KMS-11 (cell line): Measurements from ENCODE around the gene ITGB3.
"Not testable (repeated sequence)": the region's sequence is repeated elsewhere in the genome, so short reads cannot be mapped to it uniquely, and the experiment has no call there.

Experiments used
- H2AFZ ChIP-seq: fragments of 200-600 bp; sonication (generic); 2 replicates; pipeline ENCODE4 v1.6.1; 2016; ENCODE audit warnings: antibody characterized with exemption, mixed run types, low read depth
- H3K27ac ChIP-seq: fragments of 200-600 bp; sonication (generic); 2 replicates; pipeline ENCODE4 v1.6.1; 2016; ENCODE audit warnings: mild to moderate bottlenecking, mixed run types
- H3K27me3 ChIP-seq: fragments of 200-600 bp; sonication (generic); 2 replicates; pipeline ENCODE4 v1.6.1; 2017; ENCODE audit warnings: mild to moderate bottlenecking, low read depth, mixed run types, moderate library complexity; ENCODE audit not compliant: insufficient read depth
- H3K36me3 ChIP-seq: fragments of 200-600 bp; sonication (generic); 2 replicates; pipeline ENCODE4 v1.6.1; 2017; ENCODE audit warnings: mild to moderate bottlenecking, mixed run types; ENCODE audit not compliant: insufficient read depth
- H3K4me1 ChIP-seq: fragments of 200-600 bp; sonication (generic); 2 replicates; pipeline ENCODE4 v1.6.1; 2016; ENCODE audit warnings: mild to moderate bottlenecking, low read depth, mixed run types; ENCODE audit not compliant: poor library complexity, severe bottlenecking
- H3K4me2 ChIP-seq: fragments of 200-600 bp; sonication (generic); 2 replicates; pipeline ENCODE4 v1.7.0; 2016; ENCODE audit warnings: mild to moderate bottlenecking, mixed run types
- H3K4me3 ChIP-seq: fragments of 200-600 bp; sonication (generic); IDR thresholded peaks from 2 replicates; pipeline ENCODE4 v1.6.1; 2017; ENCODE audit warnings: low read depth, low read length, mixed read lengths; ENCODE audit not compliant: insufficient read depth
- H3K79me2 ChIP-seq: fragments of 200-600 bp; sonication (generic); 2 replicates; pipeline ENCODE4 v1.6.1; 2016; ENCODE audit warnings: low read depth, mixed run types; ENCODE audit not compliant: insufficient read depth
- H3K9ac ChIP-seq: fragments of 200-600 bp; sonication (generic); 2 replicates; pipeline ENCODE4 v1.6.1; 2016; ENCODE audit warnings: mild to moderate bottlenecking, mixed run types
- H4K20me1 ChIP-seq: fragments of 200-600 bp; sonication (generic); 2 replicates; pipeline ENCODE4 v1.6.1; 2016; ENCODE audit warnings: mild to moderate bottlenecking, mixed run types; ENCODE audit not compliant: insufficient read depth
- TF ChIP-seq, protein P1 (sequence below): fragments of 200-600 bp; sonication (generic); conservative IDR thresholded peaks from 2 replicates; pipeline ENCODE4 v1.6.1; 2017; ENCODE audit warnings: low read depth, mild to moderate bottlenecking, antibody characterized with exemption, low read length, moderate library complexity, mixed read lengths

ITGB3 gene

DNA sequence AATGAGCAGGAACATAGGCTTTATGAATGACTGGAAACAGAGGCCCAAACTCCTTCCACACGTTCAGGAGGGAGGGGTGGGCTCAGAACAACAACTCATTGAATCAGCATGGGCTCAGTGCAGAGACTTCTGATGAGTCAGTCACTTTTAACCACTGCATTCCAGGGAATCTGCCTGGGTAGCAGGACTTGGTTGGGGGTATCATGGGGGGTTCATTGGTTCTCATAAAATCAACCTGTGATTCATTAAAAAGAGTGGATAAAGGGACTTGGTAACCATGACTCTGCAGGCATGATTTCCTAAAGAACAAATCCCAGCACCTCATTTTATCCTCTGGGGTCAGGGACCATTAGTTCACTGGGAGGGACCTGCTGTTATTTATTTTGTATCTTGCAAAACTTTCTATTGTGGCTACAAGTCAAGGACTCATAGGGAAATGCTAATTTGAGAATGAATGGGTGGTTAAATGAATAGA, 13.8 kb downstream of the ITGB3 start:
- Histone ChIP-seq H3K4me3 (no peak overlapping the region), H2AFZ (no peak overlapping the region), H4K20me1 (no peaks in the 10 kb centered on the region), H3K4me2 (no peak overlapping the region), H3K27me3 (no peaks in the 10 kb centered on the region), H3K27ac (no peak overlapping the region), H3K9ac (no peak overlapping the region), H3K4me1 (no peaks in the 10 kb centered on the region), H3K79me2 (no peaks in the 10 kb centered on the region), H3K36me3 (no peaks in the 10 kb centered on the region)
- TF ChIP-seq, protein P1, sequence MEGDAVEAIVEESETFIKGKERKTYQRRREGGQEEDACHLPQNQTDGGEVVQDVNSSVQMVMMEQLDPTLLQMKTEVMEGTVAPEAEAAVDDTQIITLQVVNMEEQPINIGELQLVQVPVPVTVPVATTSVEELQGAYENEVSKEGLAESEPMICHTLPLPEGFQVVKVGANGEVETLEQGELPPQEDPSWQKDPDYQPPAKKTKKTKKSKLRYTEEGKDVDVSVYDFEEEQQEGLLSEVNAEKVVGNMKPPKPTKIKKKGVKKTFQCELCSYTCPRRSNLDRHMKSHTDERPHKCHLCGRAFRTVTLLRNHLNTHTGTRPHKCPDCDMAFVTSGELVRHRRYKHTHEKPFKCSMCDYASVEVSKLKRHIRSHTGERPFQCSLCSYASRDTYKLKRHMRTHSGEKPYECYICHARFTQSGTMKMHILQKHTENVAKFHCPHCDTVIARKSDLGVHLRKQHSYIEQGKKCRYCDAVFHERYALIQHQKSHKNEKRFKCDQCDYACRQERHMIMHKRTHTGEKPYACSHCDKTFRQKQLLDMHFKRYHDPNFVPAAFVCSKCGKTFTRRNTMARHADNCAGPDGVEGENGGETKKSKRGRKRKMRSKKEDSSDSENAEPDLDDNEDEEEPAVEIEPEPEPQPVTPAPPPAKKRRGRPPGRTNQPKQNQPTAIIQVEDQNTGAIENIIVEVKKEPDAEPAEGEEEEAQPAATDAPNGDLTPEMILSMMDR: no peak

DNA sequence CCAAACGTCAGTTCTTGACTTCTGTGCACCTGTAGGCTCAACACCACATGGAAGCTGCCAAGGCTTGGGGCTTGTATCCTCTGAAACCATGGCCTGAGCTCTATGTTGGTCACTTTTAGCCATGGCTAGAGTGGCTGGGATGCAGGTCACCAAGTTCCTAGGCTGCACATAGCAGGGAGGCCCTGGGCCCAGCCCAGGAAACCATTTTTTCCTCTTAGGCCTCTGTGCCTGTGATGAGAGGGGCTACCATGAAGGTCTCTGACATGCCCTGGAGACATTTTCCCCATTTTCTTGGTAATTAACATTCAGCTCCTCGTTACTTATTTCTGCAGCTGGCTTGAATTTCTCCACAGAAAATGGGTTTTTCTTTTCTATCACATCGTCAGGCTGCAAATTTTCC, 15.3 kb downstream of the ITGB3 start:
- not testable (repeated sequence) for H3K4me1 ChIP-seq, H3K36me3 ChIP-seq, H3K79me2 ChIP-seq, H3K27me3 ChIP-seq, H3K9ac ChIP-seq, H2AFZ ChIP-seq, H3K4me2 ChIP-seq, H3K4me3 ChIP-seq, H3K27ac ChIP-seq, H4K20me1 ChIP-seq

DNA sequence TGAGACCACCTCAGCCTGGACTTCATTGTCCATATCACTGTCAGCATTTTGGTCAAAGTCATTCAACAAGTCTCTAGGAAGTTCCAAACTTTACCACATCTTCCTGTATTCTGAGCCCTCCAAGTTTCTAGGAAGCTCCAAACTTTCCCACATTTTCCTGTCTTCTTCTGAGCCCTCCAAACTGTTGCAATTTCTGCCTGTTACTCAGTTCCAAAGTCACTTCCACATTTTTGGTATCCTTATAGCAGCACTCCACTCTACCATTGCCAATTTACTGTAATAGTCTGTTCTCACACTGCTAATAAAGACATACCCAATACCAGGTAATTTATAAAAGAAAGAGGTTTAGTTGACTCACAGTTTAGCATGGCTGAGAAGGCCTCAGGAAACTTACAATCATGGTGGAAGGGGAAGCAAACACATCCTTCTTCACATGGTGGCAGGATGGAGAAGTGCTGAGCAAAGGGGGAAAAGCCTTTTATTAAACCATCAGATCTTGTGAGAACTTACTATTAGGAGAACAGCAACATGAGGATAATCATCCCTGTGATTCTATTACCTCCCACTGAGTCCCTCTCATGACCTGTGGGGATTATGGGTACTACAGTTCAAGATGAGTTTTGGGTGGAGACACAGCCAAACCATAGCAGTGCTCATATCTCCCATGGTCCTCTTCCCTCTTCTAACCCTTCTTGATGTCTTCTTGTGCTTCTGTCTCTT, 16.1 kb downstream of the ITGB3 start:
- not testable (repeated sequence) for H3K4me3 ChIP-seq, H2AFZ ChIP-seq, H3K27ac ChIP-seq, H3K27me3 ChIP-seq, H3K79me2 ChIP-seq, H3K36me3 ChIP-seq, H3K4me1 ChIP-seq, H3K9ac ChIP-seq, H4K20me1 ChIP-seq, H3K4me2 ChIP-seq

DNA sequence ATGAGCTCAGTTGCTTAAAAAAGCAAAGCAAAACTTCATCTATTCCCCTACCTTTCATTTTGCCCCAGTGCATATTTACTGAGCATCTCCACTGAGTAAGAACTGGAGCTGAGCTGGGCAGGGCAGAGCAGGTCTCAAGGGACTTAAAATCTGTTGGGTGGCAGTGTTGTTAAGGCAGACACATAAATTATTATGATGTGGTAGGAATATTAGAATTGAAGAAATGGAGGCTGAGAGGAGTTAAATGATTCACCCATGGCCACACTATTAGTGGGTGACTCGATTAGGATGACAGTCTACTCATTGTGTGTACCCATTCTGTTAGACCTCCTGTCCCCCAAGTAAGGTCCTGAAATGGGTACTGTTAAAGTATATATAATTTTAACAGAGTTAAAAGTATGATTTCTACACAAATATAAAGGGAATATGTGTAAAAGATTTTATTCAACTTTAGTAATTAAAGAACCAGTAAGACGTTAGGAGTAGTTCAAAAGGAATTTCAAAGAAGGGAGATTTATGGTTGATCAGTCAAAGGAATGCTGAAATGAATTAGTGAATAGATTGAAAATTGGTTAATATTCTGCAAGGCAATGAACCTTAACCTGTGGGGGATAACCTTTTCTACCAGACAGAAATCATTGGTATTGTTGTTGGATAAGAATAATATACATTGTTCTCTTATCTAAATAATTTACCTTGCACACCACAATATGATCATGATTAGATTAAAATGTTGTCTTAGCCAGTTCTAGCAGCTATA, 17.5 kb downstream of the ITGB3 start:
- H3K4me3 ChIP-seq: no peak overlapping the region
- no peak overlapping the region for H2AFZ ChIP-seq
- H3K9ac ChIP-seq: no peak overlapping the region
- no peaks in the 10 kb centered on the region for H3K4me1 ChIP-seq
- H3K4me2 ChIP-seq: no peak overlapping the region
- no peaks in the 10 kb centered on the region for H3K27me3 ChIP-seq
- no peaks in the 10 kb centered on the region for H3K79me2 ChIP-seq
- H3K27ac ChIP-seq: no peak overlapping the region
- TF ChIP-seq, protein P1: no peak
- H4K20me1 ChIP-seq: no peaks in the 10 kb centered on the region
- no peaks in the 10 kb centered on the region for H3K36me3 ChIP-seq

DNA sequence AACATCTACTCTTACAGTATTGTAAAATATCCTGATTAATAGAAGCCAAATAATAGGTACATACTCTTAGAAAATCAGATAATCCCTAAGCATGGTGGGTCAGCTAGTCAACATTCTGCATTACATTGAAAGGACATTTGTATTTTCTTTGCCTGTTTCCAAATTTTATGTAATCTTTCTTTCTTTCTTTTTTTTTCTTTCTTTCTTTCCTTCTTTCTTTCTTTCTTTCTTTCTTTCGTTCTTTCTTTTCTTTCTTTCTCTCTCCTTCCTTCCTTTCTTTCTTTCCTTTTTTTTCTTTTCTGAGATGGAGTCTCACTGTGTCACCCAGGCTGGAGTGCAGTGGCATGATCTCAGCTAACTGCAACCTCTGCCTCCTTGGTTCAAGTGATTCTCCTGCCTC, 18.9 kb downstream of the ITGB3 start:
- no peaks in the 10 kb centered on the region for H3K36me3 ChIP-seq
- TF ChIP-seq, protein P1: no peak
- H3K27me3 ChIP-seq: no peaks in the 10 kb centered on the region

More for the DNA sequence above, 18.9 kb downstream of the ITGB3 start:
- H3K79me2 ChIP-seq: no peaks in the 10 kb centered on the region
- H2AFZ ChIP-seq: no peak overlapping the region
- H3K4me2 ChIP-seq: no peak overlapping the region
- no peaks in the 10 kb centered on the region for H3K4me1 ChIP-seq
- no peak overlapping the region for H3K4me3 ChIP-seq
- no peak overlapping the region for H3K27ac ChIP-seq
- H3K9ac ChIP-seq: no peak overlapping the region
- H4K20me1 ChIP-seq: no peaks in the 10 kb centered on the region
